Brain pericyte (primary cell): ENCODE results near the gene A2M.

ENCODE experiments used
- DNase-seq: peaks from one replicate; pipeline ENCODE4 v3.0.0-alpha.2; 2012; ENCODE audit warnings: low read depth, low spot score

Gene A2M

DNA sequence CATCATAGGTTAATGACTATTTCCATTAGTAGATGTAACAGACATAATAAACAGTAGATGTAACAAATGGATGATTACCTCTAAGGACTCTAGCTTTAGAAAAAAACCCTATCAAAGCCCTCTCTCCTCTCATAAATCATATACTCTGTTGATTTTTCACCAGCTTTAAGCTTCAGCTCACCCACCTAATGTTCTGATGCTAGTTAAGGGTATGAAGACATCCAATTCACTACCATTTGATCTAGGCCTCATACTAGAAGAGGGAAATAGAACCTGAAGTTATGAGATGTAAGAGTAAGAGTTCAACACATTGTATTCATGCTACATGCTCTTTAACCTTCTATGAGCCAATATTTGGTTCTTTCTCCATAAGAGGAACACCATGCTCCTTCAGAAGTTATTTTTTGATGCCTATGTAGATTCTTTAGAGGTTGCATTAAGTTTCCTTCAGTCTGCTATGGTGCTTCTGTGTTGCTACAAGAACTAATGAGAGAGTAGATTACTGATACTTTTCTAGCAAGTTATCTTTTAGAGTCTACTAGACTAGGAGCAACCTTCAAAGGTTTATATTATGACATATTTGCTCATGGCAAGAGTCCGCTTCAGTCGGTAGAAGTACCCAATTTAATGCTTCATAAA lies 16.0 kb downstream of the A2M start:
- DNase-seq, result no peak

- DNase-seq, result no peak
These were observed 17.2 kb downstream of the A2M start for GRCh38 chr12:9098463-9099026.

DNA sequence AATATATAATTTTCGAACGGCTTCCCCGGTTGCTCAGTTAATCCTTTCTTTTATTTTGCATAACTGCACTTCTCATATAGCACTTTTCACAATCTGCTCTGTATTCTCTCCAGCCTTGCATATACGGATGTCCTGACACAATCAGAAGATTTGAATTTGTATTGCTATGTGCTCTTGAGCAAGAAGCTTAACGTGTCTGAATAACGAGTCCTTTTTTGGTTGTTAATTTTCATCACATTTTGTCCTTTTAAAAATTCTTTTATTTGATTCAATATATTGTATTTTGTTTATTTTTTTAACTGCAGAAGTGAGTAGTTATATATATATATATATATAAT lies 17.6 kb downstream of the A2M start:
- no peak for DNase-seq

GRCh38 chr12:9096563-9097176 lies 19.0 kb downstream of the A2M start:
- no peak for DNase-seq

- DNase-seq, result no peak
These were observed 20.4 kb downstream of the A2M start for GRCh38 chr12:9095322-9095721.

DNA sequence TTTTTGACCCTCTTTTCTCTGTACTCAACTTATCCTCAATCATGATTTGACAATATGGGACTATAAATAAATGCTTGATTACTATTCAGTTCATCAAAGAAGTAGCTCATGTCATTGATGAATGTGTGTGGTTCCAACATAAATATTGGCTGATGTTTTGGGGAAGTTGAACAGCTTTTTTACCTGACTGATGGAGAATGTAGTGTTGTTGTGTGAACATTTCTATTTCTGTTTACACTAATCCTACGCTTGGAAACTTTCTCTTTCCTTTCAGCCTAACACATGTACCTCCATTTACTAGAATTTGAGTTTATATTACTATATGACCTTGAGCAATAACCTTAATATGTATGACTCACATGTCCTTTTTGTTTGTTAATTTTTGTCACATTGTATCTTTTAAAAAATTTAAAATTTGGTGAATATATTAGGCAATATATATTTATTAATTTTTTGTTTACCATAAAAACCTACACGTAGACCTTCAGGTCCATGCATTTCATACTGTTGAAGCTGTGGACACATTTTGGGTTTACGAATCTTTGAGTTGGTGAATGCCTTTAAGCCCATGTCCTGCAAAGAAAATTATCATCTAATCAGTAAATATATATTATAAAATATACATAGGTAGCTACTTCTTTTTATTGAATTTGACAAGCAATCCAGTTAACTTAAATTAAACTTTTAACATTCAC lies 21.1 kb downstream of the A2M start:
- DNase-seq, result no peak

DNA sequence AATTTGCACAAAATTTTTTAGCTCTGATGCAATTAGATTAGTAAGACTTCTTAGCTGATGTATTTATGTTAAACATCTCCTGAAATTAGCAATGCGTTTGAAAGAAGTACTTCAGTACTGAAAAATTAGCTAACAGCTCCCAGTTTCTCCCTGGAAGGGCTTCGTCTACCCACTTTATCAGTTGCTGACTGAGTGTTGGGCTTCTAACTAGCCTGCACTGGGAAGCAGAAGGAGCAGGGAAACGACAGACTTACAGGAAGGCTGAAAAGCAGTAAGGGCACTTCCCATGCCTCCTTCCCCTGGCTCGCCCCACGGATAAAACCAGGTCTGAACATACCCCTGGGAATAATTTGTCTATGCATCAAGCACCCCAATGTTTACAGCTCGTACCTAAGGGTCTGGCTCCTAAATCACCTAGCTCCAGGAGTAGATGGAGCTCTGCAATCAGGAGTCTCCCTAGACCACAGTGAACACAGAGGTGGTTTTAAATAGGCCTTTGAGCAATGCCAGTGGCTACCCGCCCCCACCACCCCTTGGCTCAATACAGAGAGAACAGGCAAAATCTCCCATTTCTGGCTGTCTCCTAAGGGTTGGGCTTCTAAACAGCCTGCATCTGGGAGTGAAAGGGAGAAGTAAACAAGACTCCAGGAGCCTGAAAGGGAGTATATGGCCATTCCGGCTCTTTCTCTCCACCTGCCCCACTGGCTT lies 23.7 kb downstream of the A2M start:
- DNase-seq, result no peak

DNA sequence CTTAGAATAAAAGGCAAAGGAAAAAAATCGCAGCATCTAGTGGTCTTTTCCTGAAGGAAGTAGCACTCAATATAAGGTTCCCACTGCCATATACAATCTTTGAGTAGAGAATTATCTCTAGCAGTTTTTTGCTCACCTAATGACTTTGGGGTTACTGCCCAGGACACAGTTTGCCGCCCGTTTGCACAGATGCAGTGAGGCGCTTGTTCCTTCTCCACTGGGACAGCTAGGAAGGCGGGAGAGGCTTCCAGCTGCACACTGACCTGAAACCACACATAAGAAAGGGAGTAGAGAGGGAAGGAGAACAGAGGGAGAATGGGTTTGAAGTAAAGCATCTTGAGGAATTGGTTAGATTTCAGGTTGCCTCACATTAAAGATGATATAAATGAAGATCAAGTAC lies 25.5 kb downstream of the A2M start:
- DNase-seq, result no peak

GRCh38 chr12:9087087-9087835 lies 28.5 kb downstream of the A2M start:
- DNase-seq, result no peak

- no peak for DNase-seq
These were observed 29.6 kb downstream of the A2M start for GRCh38 chr12:9086087-9086486.

GRCh38 chr12:9084417-9084816 lies 31.3 kb downstream of the A2M start:
- no peak for DNase-seq

GRCh38 chr12:9083793-9084192 lies 31.9 kb downstream of the A2M start:
- DNase-seq, result no peak

- no peak for DNase-seq
These were observed 33.9 kb downstream of the A2M start for GRCh38 chr12:9081667-9082427.

- DNase-seq, result no peak
These were observed 35.6 kb downstream of the A2M start for GRCh38 chr12:9079883-9080675.

DNA sequence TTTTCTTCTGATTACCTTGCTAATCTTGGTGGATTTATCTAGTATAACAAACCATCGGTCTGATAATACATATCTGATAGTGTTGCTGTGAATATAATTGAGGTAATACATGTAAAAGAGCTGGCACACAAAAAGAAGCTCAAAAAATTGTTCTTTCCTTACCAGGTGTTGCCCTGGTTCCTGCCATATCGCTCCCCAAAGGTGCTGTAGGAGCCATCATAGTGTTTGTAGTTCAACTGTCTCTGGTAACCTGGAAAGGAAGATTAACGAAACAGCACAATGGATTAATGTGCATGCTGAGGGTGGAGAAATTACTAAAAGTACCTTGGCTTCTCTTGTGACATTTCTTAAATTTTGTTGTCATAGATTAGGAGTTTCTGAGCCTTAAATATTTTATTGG lies 36.6 kb downstream of the A2M start:
- DNase-seq, result no peak

DNA sequence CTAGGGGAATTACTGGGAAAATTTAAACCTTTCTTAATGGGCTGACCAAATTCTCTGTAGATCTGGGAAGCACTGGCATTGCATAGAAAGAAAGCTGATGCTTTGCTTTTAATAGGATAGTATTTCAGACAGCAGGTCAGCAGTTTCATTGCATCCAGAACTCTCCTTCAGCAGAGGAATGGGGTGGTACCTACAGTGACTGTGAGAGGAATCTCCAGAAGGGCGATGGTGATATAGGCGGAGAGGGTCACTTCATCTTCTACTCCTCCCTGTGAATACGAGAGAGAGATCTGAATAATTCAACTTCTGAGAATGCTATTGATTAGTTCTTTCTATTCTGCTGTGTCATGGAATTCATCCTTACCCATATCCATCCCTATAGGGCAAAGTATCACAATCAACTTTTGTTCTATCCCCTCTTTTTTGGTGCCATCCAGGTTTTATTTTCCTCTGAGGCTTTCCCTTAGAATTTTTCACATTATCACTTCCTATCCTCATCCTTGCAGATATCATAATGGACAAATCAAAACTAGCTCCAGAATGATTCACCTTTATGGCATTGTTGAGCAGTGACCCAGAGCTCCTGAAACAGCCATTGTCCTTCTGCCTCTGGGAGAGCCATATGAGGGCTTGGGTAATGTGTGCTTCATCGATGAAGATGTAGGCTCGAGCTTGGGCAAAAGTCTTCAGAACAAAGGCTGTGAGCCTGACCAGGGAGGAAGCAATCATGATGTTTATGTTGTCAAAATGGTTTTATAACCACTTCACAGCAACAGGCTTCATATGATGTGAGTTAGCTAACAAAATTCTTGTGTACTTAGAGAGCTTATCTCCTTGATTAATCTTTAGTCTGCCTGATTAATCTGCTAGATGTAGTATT lies 38.3 kb downstream of the A2M start:
- no peak for DNase-seq

DNA sequence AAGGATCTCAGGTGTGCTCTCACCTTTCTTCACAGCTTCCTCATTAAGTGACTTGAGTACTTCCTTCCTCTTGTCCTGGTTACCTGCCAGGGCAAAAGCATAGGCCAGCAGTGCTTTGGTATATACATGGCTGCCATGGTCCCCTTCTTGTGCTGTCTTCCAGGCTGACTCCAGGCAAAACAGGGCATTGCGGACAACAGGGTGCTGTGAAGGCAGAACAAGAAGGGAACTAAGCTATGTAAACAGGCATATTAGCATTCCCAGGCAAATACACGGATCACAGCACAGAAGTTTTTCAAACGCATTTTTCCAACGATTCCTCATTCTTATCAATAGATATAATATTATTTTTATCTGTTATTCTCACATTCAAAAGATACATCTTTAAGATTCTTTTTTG lies 39.0 kb downstream of the A2M start:
- no peak for DNase-seq

- no peak for DNase-seq
These were observed 40.6 kb downstream of the A2M start for GRCh38 chr12:9075138-9075535.

DNA sequence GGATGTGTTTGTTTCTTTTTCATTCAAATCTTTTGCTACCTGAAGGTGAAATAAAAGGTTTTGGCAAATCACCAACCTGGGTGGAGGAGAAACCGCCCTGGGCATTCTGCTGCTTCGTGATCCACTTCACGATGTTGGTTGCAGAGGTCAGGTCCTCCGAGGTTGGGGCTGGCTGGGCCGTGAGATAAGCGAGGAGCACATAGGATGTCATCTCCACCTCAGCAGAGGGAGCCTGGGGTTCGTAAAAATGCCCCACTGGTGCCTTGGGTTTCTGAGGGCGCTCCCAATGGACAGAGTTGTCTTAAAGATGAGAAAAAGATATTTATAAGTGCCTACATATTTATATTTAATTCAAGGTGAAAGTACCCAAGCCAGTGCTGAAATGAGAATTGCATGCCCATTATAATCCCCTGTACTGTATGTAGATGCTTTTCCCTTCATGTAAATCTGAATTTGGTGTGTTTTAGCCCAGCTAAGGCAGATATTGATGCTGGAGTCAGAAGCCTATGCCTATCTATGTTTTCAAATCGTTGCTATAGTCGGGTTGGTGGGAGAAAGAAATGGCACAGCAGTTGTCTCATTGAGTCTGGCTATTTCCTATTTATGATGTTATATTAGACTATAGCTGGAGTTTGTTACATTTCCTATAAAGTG lies 41.1 kb downstream of the A2M start:
- no peak for DNase-seq
